Esophagus squamous epithelium (tissue), 4 donors: ENCODE results near the gene TGFB1.

Experiments used
- POLR2A ChIP-seq, 4 donors: fragments of 450-650 bp; IDR thresholded peaks; one replicate each; pipeline ENCODE4 v1.6.1; 2017; ENCODE audit warnings: antibody characterized with exemption in 4 of 4, mild to moderate bottlenecking in 4 of 4, moderate library complexity in 3 of 4
- TF ChIP-seq, protein P1 (sequence below), 6 experiments: fragments of 450-650 bp in 4 of 6; fragments of 200-600 bp in 2 of 6; sonication (generic) in 2 of 6; IDR thresholded peaks; one replicate each; pipeline ENCODE4 v1.5.1; 2016 to 2019; ENCODE audit warnings: antibody characterized with exemption in 6 of 6, mild to moderate bottlenecking in 4 of 6, moderate library complexity in 4 of 6

DNA sequence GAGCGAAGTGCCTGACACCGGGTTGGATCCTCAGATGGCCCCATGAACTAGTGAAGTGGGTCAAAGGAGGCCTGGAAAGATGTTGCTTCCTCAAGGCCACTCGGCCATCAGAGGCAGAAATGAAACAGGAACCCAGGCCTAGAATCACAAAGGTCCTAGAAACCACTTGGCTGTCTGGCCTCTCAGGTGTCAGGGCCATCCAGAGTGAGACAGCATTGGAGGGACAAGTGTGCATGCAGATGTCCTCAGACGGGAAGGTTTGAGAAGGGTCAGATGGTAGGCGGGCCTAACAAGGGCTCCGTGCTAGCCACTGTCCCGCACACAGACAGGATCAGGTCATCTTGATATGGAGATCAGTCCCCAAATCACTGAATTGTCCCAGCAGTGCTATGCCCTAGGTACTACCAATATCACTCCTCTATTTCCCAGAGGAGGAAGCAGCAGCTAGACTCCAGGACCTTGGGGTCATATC lies 29.5 kb downstream of the TGFB1 start:
- no peak for TF ChIP-seq POLR2A (IDR thresholded peaks at IDR 0.05)
- TF ChIP-seq, protein P1, sequence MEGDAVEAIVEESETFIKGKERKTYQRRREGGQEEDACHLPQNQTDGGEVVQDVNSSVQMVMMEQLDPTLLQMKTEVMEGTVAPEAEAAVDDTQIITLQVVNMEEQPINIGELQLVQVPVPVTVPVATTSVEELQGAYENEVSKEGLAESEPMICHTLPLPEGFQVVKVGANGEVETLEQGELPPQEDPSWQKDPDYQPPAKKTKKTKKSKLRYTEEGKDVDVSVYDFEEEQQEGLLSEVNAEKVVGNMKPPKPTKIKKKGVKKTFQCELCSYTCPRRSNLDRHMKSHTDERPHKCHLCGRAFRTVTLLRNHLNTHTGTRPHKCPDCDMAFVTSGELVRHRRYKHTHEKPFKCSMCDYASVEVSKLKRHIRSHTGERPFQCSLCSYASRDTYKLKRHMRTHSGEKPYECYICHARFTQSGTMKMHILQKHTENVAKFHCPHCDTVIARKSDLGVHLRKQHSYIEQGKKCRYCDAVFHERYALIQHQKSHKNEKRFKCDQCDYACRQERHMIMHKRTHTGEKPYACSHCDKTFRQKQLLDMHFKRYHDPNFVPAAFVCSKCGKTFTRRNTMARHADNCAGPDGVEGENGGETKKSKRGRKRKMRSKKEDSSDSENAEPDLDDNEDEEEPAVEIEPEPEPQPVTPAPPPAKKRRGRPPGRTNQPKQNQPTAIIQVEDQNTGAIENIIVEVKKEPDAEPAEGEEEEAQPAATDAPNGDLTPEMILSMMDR (IDR thresholded peaks at IDR 0.05): no peak
